Activated CD8-positive, alpha-beta memory T cell treated with anti-CD3 and anti-CD28 coated beads for 48 hours (primary cell): ENCODE data around the gene CDCA8.

Experiments
- DNase-seq, 3 experiments: peaks; one replicate each; pipeline ENCODE4 v3.0.0-alpha.2; 2020; ENCODE audit warnings: low read depth in 2 of 3, low spot score in 2 of 3

Gene CDCA8

GRCh38 chr1:37692078-37692833 is at the start of gene CDCA8:
TSS of gene CDCA8 (plus strand) at chr1:37692516. CDS start at chr1:37692691, 175 bp downstream.
- DNase-seq, result peak; percentile 86 to 98 (median 95)

- no peak for DNase-seq
These were observed 45.0 kb upstream of the CDCA8 start for GRCh38 chr1:37647281-37647680.

GRCh38 chr1:37650173-37650572 is 42.1 kb upstream of the CDCA8 start:
- no peak for DNase-seq

- no peak for DNase-seq
These were observed 41.6 kb upstream of the CDCA8 start for GRCh38 chr1:37650721-37651120.

GRCh38 chr1:37651803-37652202 is 40.5 kb upstream of the CDCA8 start:
- no peak for DNase-seq

- DNase-seq, result no peak
These were observed 39.3 kb upstream of the CDCA8 start for GRCh38 chr1:37652976-37653375.

- no peak for DNase-seq
These were observed 38.4 kb upstream of the CDCA8 start for GRCh38 chr1:37653906-37654305.

- DNase-seq, result no peak
These were observed 37.0 kb upstream of the CDCA8 start for GRCh38 chr1:37655274-37655673.

GRCh38 chr1:37656026-37656425 is 36.3 kb upstream of the CDCA8 start:
- DNase-seq, result no peak

- no peak for DNase-seq
These were observed 35.4 kb upstream of the CDCA8 start for GRCh38 chr1:37656881-37657280.

- DNase-seq, result no peak
These were observed 34.5 kb upstream of the CDCA8 start for GRCh38 chr1:37657620-37658412.

- DNase-seq, result no peak
These were observed 33.8 kb upstream of the CDCA8 start for GRCh38 chr1:37658486-37658885.

- DNase-seq, result no peak
These were observed 31.7 kb upstream of the CDCA8 start for GRCh38 chr1:37660664-37661063.

- DNase-seq, result no peak
These were observed 30.9 kb upstream of the CDCA8 start for GRCh38 chr1:37661401-37661800.

GRCh38 chr1:37662031-37662755 is 30.1 kb upstream of the CDCA8 start:
- no peak for DNase-seq

GRCh38 chr1:37663426-37664000 is 28.8 kb upstream of the CDCA8 start:
- no peak for DNase-seq

GRCh38 chr1:37666241-37666867 is 26.0 kb upstream of the CDCA8 start:
- DNase-seq, result no peak

- no peak for DNase-seq
These were observed 25.2 kb upstream of the CDCA8 start for GRCh38 chr1:37667023-37667671.

GRCh38 chr1:37670133-37670532 is 22.2 kb upstream of the CDCA8 start:
- no peak for DNase-seq

- no peak for DNase-seq
These were observed 21.1 kb upstream of the CDCA8 start for GRCh38 chr1:37671261-37671660.
